HEK293 (cell line): ENCODE data around the gene TRA2A.

Source experiments
- CTCF ChIA-PET: fragments of 350-600 bp; formaldehyde crosslinking; extraction: SDS; loops from one replicate; lab custom pipeline; 2021; ENCODE audit warnings: antibody characterized with exemption; lab: Yijun Ruan, JAX
- POLR2A ChIA-PET: fragments of 300-600 bp; formaldehyde crosslinking; extraction: SDS; loops from one replicate; lab custom pipeline; 2020; ENCODE audit warnings: antibody characterized with exemption, inconsistent platforms; lab: Yijun Ruan, JAX
- H3K27ac ChIP-seq: fragments of 200-500 bp; sonication (Bioruptor generic); 2 replicates; pipeline ENCODE4 v1.5.1; 2014; ENCODE audit warnings: low read depth, low read length, control low read depth, inconsistent platforms; ENCODE audit errors: extremely low read depth
- H3K36me3 ChIP-seq, 2 experiments: fragments of 200-500 bp in 1 of 2; sonication (Bioruptor generic) in 1 of 2; 1 replicate in 1 of 2; 2 replicates in 1 of 2; pipeline ENCODE4 v1.5.1; 2014 to 2017; ENCODE audit warnings: inconsistent platforms in 2 of 2, low read length in 2 of 2; ENCODE audit not compliant: control insufficient read depth in 2 of 2, insufficient read depth in 1 of 2
- H3K4me1 ChIP-seq: fragments of 200-500 bp; sonication (Bioruptor generic); 2 replicates; pipeline ENCODE4 v1.5.1; 2014; ENCODE audit warnings: mild to moderate bottlenecking, low read length, inconsistent platforms; ENCODE audit not compliant: control insufficient read depth, insufficient read depth
- H3K4me3 ChIP-seq: 2 replicates; pipeline ENCODE4 v1.5.1; 2011; ENCODE audit warnings: low read depth, mild to moderate bottlenecking, control low read depth, low read length, moderate library complexity
- H3K9me3 ChIP-seq: fragments of 200-500 bp; sonication (Bioruptor generic); 2 replicates; pipeline ENCODE4 v1.5.1; 2014; ENCODE audit warnings: low read depth, low read length, inconsistent platforms; ENCODE audit not compliant: control insufficient read depth, insufficient read depth
- IKZF3 ChIP-seq: fragments of 450-650 bp; IDR thresholded peaks from 2 replicates; pipeline ENCODE4 v1.5.0; 2018; ENCODE audit warnings: missing biosample characterization, mild to moderate bottlenecking, missing genetic modification characterization, moderate library complexity
- KLF9 ChIP-seq: fragments of 450-650 bp; formaldehyde crosslinking; IDR thresholded peaks from 2 replicates; pipeline ENCODE4 v1.5.1; 2016; ENCODE audit warnings: missing biosample characterization, missing genetic modification characterization, low read depth
- PATZ1 ChIP-seq: fragments of 450-650 bp; formaldehyde crosslinking; IDR thresholded peaks from 2 replicates; pipeline ENCODE4 v1.5.1; 2016; ENCODE audit warnings: missing biosample characterization, missing genetic modification characterization
- REST ChIP-seq: fragments of 450-650 bp; formaldehyde crosslinking; IDR thresholded peaks from 2 replicates; pipeline ENCODE4 v1.5.1; 2016; ENCODE audit warnings: missing biosample characterization, missing genetic modification characterization
- SP2 ChIP-seq: fragments of 450-650 bp; formaldehyde crosslinking; IDR thresholded peaks from 2 replicates; pipeline ENCODE4 v1.5.1; 2016; ENCODE audit warnings: missing biosample characterization, missing genetic modification characterization
- ZBTB1 ChIP-seq: fragments of 450-650 bp; formaldehyde crosslinking; IDR thresholded peaks from 2 replicates; pipeline ENCODE4 v1.5.1; 2016; ENCODE audit warnings: missing biosample characterization, missing genetic modification characterization
- ZBTB8A ChIP-seq: fragments of 450-650 bp; formaldehyde crosslinking; IDR thresholded peaks from 2 replicates; pipeline ENCODE4 v1.5.1; 2016; ENCODE audit warnings: missing biosample characterization, missing genetic modification characterization
- ZNF112 ChIP-seq: fragments of 450-650 bp; formaldehyde crosslinking; IDR thresholded peaks from 2 replicates; pipeline ENCODE4 v1.5.0; 2017; ENCODE audit warnings: missing biosample characterization, missing genetic modification characterization
- ZNF146 ChIP-seq: fragments of 450-650 bp; formaldehyde crosslinking; IDR thresholded peaks from 2 replicates; pipeline ENCODE4 v1.5.1; 2016; ENCODE audit warnings: missing biosample characterization, missing genetic modification characterization
- ZNF174 ChIP-seq: fragments of 450-650 bp; formaldehyde crosslinking; IDR thresholded peaks from 2 replicates; pipeline ENCODE4 v1.5.0; 2017; ENCODE audit warnings: missing biosample characterization, mild to moderate bottlenecking, missing genetic modification characterization
- ZNF184 ChIP-seq: fragments of 450-650 bp; IDR thresholded peaks from 2 replicates; pipeline ENCODE4 v1.5.1; 2018; ENCODE audit warnings: missing biosample characterization, mild to moderate bottlenecking, missing genetic modification characterization
- ZNF2 ChIP-seq: fragments of 450-650 bp; formaldehyde crosslinking; IDR thresholded peaks from 2 replicates; pipeline ENCODE4 v1.5.1; 2016; ENCODE audit warnings: missing biosample characterization, missing genetic modification characterization
- ZNF362 ChIP-seq: fragments of 450-650 bp; formaldehyde crosslinking; IDR thresholded peaks from 2 replicates; pipeline ENCODE4 v1.5.1; 2016; ENCODE audit warnings: missing biosample characterization, missing genetic modification characterization
- ZNF37A ChIP-seq: fragments of 450-650 bp; IDR thresholded peaks from 2 replicates; pipeline ENCODE4 v1.5.1; 2018; ENCODE audit warnings: missing biosample characterization, missing genetic modification characterization
- ZNF394 ChIP-seq: fragments of 450-650 bp; formaldehyde crosslinking; IDR thresholded peaks from 2 replicates; pipeline ENCODE4 v1.5.1; 2016; ENCODE audit warnings: missing biosample characterization, missing genetic modification characterization, mild to moderate bottlenecking, moderate library complexity, borderline replicate concordance
- ZNF398 ChIP-seq: fragments of 450-650 bp; formaldehyde crosslinking; IDR thresholded peaks from 2 replicates; pipeline ENCODE4 v1.5.1; 2017; ENCODE audit warnings: missing biosample characterization, missing genetic modification characterization
- ZNF514 ChIP-seq: fragments of 450-650 bp; formaldehyde crosslinking; IDR thresholded peaks from 2 replicates; pipeline ENCODE4 v1.5.1; 2016; ENCODE audit warnings: missing biosample characterization, missing genetic modification characterization
- ZNF544 ChIP-seq: fragments of 450-650 bp; formaldehyde crosslinking; IDR thresholded peaks from 2 replicates; pipeline ENCODE4 v1.5.0; 2017; ENCODE audit warnings: missing biosample characterization, missing genetic modification characterization
- ZNF560 ChIP-seq: fragments of 450-650 bp; formaldehyde crosslinking; IDR thresholded peaks from 2 replicates; pipeline ENCODE4 v1.5.1; 2017; ENCODE audit warnings: missing biosample characterization, missing genetic modification characterization, borderline replicate concordance
- ZNF623 ChIP-seq: fragments of 450-650 bp; formaldehyde crosslinking; IDR thresholded peaks from 2 replicates; pipeline ENCODE4 v1.5.1; 2016; ENCODE audit warnings: missing biosample characterization, missing genetic modification characterization
- ZNF664 ChIP-seq: fragments of 450-650 bp; formaldehyde crosslinking; IDR thresholded peaks from 2 replicates; pipeline ENCODE4 v1.5.1; 2016; ENCODE audit warnings: missing biosample characterization, missing genetic modification characterization
- ZNF768 ChIP-seq: fragments of 450-650 bp; formaldehyde crosslinking; IDR thresholded peaks from 2 replicates; pipeline ENCODE4 v1.5.1; 2018; ENCODE audit warnings: missing biosample characterization, mild to moderate bottlenecking, missing genetic modification characterization
- ZXDB ChIP-seq: fragments of 450-650 bp; formaldehyde crosslinking; IDR thresholded peaks from 2 replicates; pipeline ENCODE4 v1.5.1; 2016; ENCODE audit warnings: missing biosample characterization, missing genetic modification characterization

The TRA2A gene

GRCh38 chr7:23471106-23471859, 60.5 kb downstream of the TRA2A start (continued):
- no peak for TF ChIP-seq ZNF37A
- peak; percentile 21; the same call in 1 of the 2 replicates for TF ChIP-seq PATZ1 (tag by site-specific recombination)
- TF ChIP-seq ZNF184 (tag by site-specific recombination): no peak
- no peak for TF ChIP-seq REST (tag by site-specific recombination)
- peak; percentile 14; the same call in 1 of the 2 replicates for TF ChIP-seq ZXDB (tag by site-specific recombination)
- no peak for TF ChIP-seq ZNF544 (tag by site-specific recombination)
- no peak for TF ChIP-seq ZNF2 (tag by site-specific recombination)
- no peak for TF ChIP-seq ZNF768
- no peak for TF ChIP-seq ZNF174 (tag by site-specific recombination)
- TF ChIP-seq ZBTB1 (tag by site-specific recombination): no peak
- TF ChIP-seq ZNF146 (tag by site-specific recombination): no peak
- no peak for TF ChIP-seq KLF9 (tag by site-specific recombination)

GRCh38 chr7:23470330-23471105, 61.3 kb downstream of the TRA2A start, which contains the start of gene IGF2BP3:
Gene IGF2BP3 (minus strand): TSS chr7:23470491. CDS start chr7:23470110, 381 bp downstream.
- Histone ChIP-seq H3K4me3 (peak within 1 kb of the TSS; percentile 90), H3K27ac (peak within 1 kb of the TSS; percentile 92), H3K9me3 (no peaks in the 10 kb centered on the region), H3K4me1 (peaks cover 12% of the 10 kb centered on the region), H3K36me3 (peaks cover 0 to 1% of the 10 kb centered on the region in 2 experiments; a peak in 1 of 3 replicates)
- POLR2A ChIA-PET: interaction anchor here (1.3 kb wide), 1 partner anchor 9 kb away, joined by 4 read pairs; no protein-coding TSS in a partner anchor
- CTCF ChIA-PET: interaction anchor here (0.6 to 0.8 kb wide), 3 partner anchors 41 to 214 kb away, joined by 3 to 5 read pairs (median 3); no protein-coding TSS in a partner anchor
- TF ChIP-seq ZNF394 (tag by site-specific recombination) (peak; percentile 46; the same call in 1 of the 2 replicates), ZNF560 (no peak), ZNF664 (tag by site-specific recombination) (0 out of 2 replicates have a peak, but pooled peaks have one; percentile 26), ZBTB8A (tag by site-specific recombination) (peak; percentile 95), ZNF623 (tag by site-specific recombination) (no peak), ZNF112 (no peak), PATZ1 (tag by site-specific recombination) (peak; percentile 91), ZNF514 (tag by site-specific recombination) (no peak), ZNF398 (tag by site-specific recombination) (peak; percentile 99), IKZF3 (tag by site-specific recombination) (peak; percentile 97), ZNF362 (tag by site-specific recombination) (peak; percentile 99), SP2 (tag by site-specific recombination) (peak; percentile 84)
